ENCODE data around the gene SSH2.

The SSH2 gene

DNA sequence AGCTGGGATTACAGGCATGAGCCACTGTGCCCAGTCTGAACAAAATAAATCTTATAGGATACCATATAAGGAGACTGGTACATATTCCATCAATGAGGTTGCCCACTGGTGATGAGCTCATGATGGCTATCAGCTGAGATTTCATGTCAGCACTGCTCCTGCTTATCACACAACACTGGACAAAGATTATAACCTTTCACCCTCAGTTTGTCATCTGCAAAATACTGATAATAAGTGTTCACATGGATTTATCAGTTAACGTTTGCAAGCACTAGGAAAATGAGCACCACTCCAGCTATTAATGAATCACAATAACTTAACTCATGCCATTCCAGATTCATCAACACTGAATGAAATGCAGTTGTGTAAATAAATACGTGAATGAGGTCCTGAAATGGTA is 83.7 kb downstream of the SSH2 start:
- Histone ChIP-seq H3K4me1 (ENCODE audit: control insufficient read depth, insufficient read depth, low read length) (peaks cover 6% of the 10 kb centered on the region), H3K4me3 (ENCODE audit: low read depth, low read length) (no peak overlapping the region), H3K27me3 (ENCODE audit: control insufficient read depth, insufficient read depth, low read length) (no peaks in the 10 kb centered on the region), H3K9me3 (ENCODE audit: control insufficient read depth, insufficient read depth, low read length) (no peaks in the 10 kb centered on the region), H3K36me3 (ENCODE audit: control insufficient read depth, insufficient read depth, low read length) (no peaks in the 10 kb centered on the region), H3K9ac (ENCODE audit: low read depth, low read length) (no peak overlapping the region)

DNA sequence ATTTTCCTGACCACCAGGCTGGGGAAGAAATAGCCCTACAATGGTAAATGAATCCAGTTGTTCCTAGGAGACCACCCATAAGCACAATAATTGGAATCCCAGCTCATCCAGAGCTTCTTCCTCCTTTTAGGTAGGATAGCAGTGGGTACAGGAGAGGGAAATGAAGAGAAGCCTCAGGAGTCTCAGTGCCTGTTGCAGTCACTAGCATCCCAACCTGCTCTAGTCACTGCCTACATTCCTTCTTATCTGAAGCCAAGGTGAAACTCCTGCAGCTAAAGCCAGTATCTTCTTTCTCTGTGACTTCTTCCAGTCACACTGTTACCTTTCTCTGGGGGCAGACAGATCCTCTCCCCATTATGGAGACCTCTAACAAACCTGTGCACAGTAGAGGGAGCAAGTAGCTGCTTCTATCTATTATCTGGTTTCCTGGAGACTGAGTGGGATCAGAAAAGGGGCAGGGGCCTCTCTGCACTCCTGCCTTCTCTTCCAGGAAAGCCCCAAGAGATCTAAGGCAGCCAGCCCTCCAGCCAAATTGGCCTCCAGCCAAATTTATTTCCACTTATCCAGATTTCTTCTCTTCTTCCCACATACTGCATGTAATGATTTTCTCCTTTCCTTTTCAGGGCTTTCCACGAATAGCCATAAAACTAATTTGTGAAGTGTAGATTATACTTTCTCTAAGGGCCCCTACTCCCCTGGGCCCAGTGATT is 85.5 kb downstream of the SSH2 start:
- H3K9ac ChIP-seq (ENCODE audit: low read depth, low read length): no peak overlapping the region
- no peaks in the 10 kb centered on the region for H3K36me3 ChIP-seq (ENCODE audit: control insufficient read depth, insufficient read depth, low read length)

DNA sequence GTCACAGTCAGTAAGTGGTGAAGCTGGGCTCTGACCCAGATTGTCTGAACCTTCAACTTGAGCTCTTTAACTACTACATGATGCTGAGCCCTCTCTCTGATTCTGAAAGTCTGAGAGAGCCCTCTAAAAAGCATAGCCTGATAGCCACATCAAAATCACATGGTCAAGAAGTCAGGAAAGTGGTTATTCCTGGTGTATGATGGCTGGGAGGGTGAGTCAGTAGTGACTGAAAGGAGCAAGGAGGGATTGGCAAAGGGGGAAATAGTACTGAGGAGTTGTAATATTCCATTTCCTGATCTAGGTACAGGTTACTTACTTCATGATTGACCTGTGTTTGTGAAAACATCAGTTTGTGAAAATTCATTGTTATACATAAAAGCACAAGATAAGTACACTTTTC is 89.1 kb downstream of the SSH2 start:
- H3K9ac ChIP-seq (ENCODE audit: low read depth, low read length): no peak overlapping the region
- H3K36me3 ChIP-seq (ENCODE audit: control insufficient read depth, insufficient read depth, low read length): no peaks in the 10 kb centered on the region
- no peak overlapping the region for H3K4me3 ChIP-seq (ENCODE audit: low read depth, low read length)
- no peaks in the 10 kb centered on the region for H3K9me3 ChIP-seq (ENCODE audit: control insufficient read depth, insufficient read depth, low read length)
- H3K4me1 ChIP-seq (ENCODE audit: control insufficient read depth, insufficient read depth, low read length): peaks cover 6% of the 10 kb centered on the region
- no peaks in the 10 kb centered on the region for H3K27me3 ChIP-seq (ENCODE audit: control insufficient read depth, insufficient read depth, low read length)

More for the DNA sequence above, 85.5 kb downstream of the SSH2 start:
- H3K27me3 ChIP-seq (ENCODE audit: control insufficient read depth, insufficient read depth, low read length): no peaks in the 10 kb centered on the region
- peaks cover 6% of the 10 kb centered on the region for H3K4me1 ChIP-seq (ENCODE audit: control insufficient read depth, insufficient read depth, low read length)
- no peak overlapping the region for H3K4me3 ChIP-seq (ENCODE audit: low read depth, low read length)
- H3K9me3 ChIP-seq (ENCODE audit: control insufficient read depth, insufficient read depth, low read length): no peaks in the 10 kb centered on the region

DNA sequence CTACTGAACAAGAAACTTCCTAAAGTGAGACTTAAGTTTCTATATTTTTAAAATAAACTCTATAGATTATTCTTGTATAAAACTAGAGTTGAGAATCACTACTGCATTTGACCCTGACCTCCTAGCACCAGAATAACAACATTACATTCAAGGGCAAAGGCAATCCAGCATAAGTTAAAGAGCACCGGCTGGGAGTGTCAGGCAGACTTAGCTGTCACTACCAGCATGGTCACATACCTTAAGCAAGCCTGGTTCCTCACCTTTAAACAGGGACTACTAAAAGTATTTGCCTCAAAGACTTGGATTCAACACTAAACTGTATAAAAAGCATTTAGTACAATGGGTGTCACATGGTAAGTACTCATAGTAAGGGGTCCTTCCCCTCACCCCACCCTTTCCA is 90.4 kb downstream of the SSH2 start:
- no peak overlapping the region for H3K4me3 ChIP-seq (ENCODE audit: low read depth, low read length)
- H3K36me3 ChIP-seq (ENCODE audit: control insufficient read depth, insufficient read depth, low read length): no peaks in the 10 kb centered on the region
- peaks cover 5% of the 10 kb centered on the region for H3K4me1 ChIP-seq (ENCODE audit: control insufficient read depth, insufficient read depth, low read length)
- H3K9me3 ChIP-seq (ENCODE audit: control insufficient read depth, insufficient read depth, low read length): no peaks in the 10 kb centered on the region
- no peak overlapping the region for H3K9ac ChIP-seq (ENCODE audit: low read depth, low read length)
- no peaks in the 10 kb centered on the region for H3K27me3 ChIP-seq (ENCODE audit: control insufficient read depth, insufficient read depth, low read length)

DNA sequence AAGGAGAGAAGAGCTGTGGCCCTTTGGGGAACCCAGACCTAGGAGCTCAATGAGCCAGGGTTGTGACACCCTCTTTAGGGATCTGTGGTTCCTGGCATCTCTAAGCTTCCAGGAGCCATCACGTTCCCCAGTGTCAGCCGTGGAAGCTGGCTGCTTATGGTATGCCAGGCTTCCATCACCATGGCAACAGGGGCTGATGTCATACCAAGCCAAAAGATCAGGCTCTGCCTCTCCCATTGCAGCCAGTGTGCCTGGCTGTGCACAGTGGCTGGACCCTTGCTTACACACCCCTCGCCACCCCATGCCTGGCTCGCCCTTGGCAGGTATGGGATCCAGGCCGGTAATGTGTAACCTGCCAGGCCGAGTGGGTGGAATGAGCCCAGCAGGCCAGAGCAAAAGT is 91.1 kb downstream of the SSH2 start:
- no peak overlapping the region for H3K9ac ChIP-seq (ENCODE audit: low read depth, low read length)
- H3K36me3 ChIP-seq (ENCODE audit: control insufficient read depth, insufficient read depth, low read length): no peaks in the 10 kb centered on the region
- no peak overlapping the region for H3K4me3 ChIP-seq (ENCODE audit: low read depth, low read length)
- peaks cover 3% of the 10 kb centered on the region for H3K4me1 ChIP-seq (ENCODE audit: control insufficient read depth, insufficient read depth, low read length)
- no peaks in the 10 kb centered on the region for H3K27me3 ChIP-seq (ENCODE audit: control insufficient read depth, insufficient read depth, low read length)
- H3K9me3 ChIP-seq (ENCODE audit: control insufficient read depth, insufficient read depth, low read length): no peaks in the 10 kb centered on the region

DNA sequence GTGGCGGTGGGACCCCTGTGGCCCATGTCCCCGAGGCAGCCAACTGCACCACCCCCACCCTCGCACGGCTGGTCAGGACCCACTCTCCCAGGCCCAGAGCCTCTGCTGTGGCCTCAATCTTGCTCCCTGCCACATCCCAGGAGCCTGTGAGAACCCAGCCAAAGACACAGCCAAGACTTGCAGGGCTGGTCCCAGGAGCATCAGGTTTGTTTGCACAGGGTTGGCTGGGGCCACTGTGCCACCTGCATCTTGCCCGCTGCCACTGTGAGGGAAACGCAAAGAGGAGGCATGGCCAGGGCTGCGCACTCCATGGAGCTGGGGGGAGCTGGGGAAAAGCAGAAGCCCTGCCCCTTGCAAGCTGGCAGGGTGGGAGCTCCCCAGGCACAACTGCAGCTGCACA is 92.5 kb downstream of the SSH2 start:
- peaks cover 3% of the 10 kb centered on the region for H3K4me1 ChIP-seq (ENCODE audit: control insufficient read depth, insufficient read depth, low read length)
- no peaks in the 10 kb centered on the region for H3K27me3 ChIP-seq (ENCODE audit: control insufficient read depth, insufficient read depth, low read length)
- no peak overlapping the region for H3K9ac ChIP-seq (ENCODE audit: low read depth, low read length)
- no peak overlapping the region for H3K4me3 ChIP-seq (ENCODE audit: low read depth, low read length)
- H3K9me3 ChIP-seq (ENCODE audit: control insufficient read depth, insufficient read depth, low read length): no peaks in the 10 kb centered on the region
- no peaks in the 10 kb centered on the region for H3K36me3 ChIP-seq (ENCODE audit: control insufficient read depth, insufficient read depth, low read length)

DNA sequence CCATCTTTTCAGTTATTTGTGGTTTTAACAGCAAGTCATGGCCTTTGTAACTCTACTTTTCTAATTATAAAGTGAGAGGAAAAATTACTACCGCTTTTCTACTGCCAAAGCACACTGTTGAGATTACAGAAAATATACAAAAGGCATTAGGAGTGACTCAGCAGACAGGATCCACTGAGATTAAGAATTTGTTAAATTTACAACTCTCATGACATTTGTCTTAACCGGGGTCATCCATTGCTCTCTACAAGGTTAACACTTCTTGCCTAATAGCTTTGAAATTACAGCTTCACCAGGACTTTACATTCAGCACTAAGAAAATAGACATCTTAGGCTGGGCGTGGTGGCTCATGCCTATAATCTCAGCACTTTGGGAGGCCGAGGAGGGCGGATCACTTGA is 93.4 kb downstream of the SSH2 start:
- H3K9me3 ChIP-seq (ENCODE audit: control insufficient read depth, insufficient read depth, low read length): no peaks in the 10 kb centered on the region
- H3K27me3 ChIP-seq (ENCODE audit: control insufficient read depth, insufficient read depth, low read length): no peaks in the 10 kb centered on the region
- H3K36me3 ChIP-seq (ENCODE audit: control insufficient read depth, insufficient read depth, low read length): no peaks in the 10 kb centered on the region
- H3K9ac ChIP-seq (ENCODE audit: low read depth, low read length): no peak overlapping the region
- H3K4me3 ChIP-seq (ENCODE audit: low read depth, low read length): no peak overlapping the region
- H3K4me1 ChIP-seq (ENCODE audit: control insufficient read depth, insufficient read depth, low read length): peaks cover 3% of the 10 kb centered on the region

DNA sequence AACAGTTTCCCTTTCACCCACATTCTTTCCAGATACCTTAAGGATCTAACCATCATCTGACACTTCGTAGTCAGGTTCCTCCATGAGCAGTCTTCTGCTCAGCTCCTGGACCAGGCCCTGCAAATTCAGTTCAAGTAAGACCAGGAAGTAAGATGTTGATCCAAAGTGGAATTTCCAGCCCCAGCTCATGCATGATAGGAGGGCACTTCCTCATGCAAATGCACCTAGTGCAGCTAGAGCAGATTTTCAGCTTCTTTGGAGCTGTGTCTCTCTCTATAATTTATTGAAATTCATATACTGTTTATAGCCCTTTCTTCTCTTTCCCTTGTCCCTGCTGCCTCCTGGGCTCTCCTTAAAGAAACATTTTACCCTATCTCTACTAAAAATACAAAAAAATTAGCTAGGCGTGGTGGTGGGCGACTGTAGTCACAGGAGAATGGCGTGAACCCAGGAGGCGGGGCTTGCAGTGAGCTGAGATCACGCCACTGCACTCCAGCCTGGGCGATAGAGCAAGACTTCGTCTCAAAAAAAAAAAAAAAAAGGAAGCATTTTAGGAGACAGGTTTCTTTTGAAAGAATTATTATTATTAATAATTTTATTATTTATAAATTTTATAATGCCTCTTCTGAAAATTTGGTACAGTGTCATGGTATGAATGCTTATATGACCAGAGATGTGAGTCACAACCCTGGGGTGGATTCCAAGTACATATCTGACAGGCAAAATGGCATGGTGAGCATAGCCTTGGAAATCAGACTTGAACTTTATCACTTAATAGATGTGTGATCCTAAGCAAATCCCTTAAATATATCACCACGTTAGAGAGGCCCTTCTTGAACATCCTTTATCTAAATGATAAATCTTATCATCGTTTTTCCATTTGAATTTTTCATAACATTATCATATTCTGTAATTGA is 94.3 kb downstream of the SSH2 start:
- no peaks in the 10 kb centered on the region for H3K36me3 ChIP-seq (ENCODE audit: control insufficient read depth, insufficient read depth, low read length)
- H3K9me3 ChIP-seq (ENCODE audit: control insufficient read depth, insufficient read depth, low read length): no peaks in the 10 kb centered on the region
- no peak overlapping the region for H3K9ac ChIP-seq (ENCODE audit: low read depth, low read length)
- peaks cover 3% of the 10 kb centered on the region for H3K4me1 ChIP-seq (ENCODE audit: control insufficient read depth, insufficient read depth, low read length)
- no peak overlapping the region for H3K4me3 ChIP-seq (ENCODE audit: low read depth, low read length)
- H3K27me3 ChIP-seq (ENCODE audit: control insufficient read depth, insufficient read depth, low read length): no peaks in the 10 kb centered on the region

DNA sequence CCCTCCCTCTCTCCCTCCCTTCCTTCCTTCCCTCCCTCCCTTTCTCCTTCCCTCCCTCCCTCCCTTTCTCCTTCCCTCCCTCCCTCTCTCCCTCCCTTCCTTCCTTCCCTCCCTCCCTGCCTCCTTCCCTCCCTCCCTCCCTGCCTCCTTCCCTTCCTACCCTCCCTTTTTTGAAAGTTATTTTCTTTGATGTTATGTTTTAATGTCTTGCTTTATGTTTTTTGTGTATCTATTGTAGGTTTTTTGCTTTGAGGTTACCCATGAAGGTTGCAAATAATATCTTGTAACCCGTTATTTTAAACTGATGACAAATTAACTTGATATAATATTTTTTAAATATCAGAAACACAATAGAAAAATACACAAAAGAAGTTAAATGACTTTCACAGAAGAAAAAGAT is 96.2 kb downstream of the SSH2 start:
- Histone ChIP-seq H3K4me1 (ENCODE audit: control insufficient read depth, insufficient read depth, low read length) (peaks cover 3% of the 10 kb centered on the region), H3K27me3 (ENCODE audit: control insufficient read depth, insufficient read depth, low read length) (no peaks in the 10 kb centered on the region), H3K9ac (ENCODE audit: low read depth, low read length) (no peak overlapping the region), H3K36me3 (ENCODE audit: control insufficient read depth, insufficient read depth, low read length) (no peaks in the 10 kb centered on the region), H3K4me3 (ENCODE audit: low read depth, low read length) (no peak overlapping the region), H3K9me3 (ENCODE audit: control insufficient read depth, insufficient read depth, low read length) (no peaks in the 10 kb centered on the region)

DNA sequence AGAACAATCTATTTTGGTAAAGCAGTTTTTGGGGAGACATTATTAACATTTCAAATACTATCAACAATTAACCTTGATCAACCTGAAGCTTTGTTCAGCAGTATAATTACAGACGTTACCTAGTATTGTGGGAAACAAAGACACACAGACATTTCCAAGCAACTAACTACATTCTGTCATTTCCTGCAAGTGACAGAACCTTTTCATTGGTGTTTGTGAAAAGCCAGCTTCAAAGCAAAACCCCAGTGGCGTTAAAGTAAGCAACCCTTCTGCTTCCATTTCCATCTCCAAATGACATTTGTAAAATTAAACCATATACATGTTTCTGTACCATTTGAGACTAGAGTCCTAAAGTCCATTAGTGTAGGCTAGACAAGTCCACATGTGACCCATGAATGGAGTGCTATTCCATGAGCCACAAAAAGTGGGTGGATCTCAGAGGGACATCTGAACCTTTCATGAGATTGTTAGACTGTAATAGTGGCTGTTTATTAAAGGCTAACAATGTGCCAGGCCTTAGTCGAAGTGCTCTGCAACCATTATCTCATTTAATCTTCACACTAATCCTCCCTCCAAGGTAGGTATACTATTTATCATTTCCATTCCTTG is 101.2 kb downstream of the SSH2 start:
- no peaks in the 10 kb centered on the region for H3K36me3 ChIP-seq (ENCODE audit: control insufficient read depth, insufficient read depth, low read length)
- H3K4me1 ChIP-seq (ENCODE audit: control insufficient read depth, insufficient read depth, low read length): peaks cover 3% of the 10 kb centered on the region
- H3K9me3 ChIP-seq (ENCODE audit: control insufficient read depth, insufficient read depth, low read length): no peaks in the 10 kb centered on the region
- H3K4me3 ChIP-seq (ENCODE audit: low read depth, low read length): no peak overlapping the region
- H3K27me3 ChIP-seq (ENCODE audit: control insufficient read depth, insufficient read depth, low read length): no peaks in the 10 kb centered on the region
- no peak overlapping the region for H3K9ac ChIP-seq (ENCODE audit: low read depth, low read length)

DNA sequence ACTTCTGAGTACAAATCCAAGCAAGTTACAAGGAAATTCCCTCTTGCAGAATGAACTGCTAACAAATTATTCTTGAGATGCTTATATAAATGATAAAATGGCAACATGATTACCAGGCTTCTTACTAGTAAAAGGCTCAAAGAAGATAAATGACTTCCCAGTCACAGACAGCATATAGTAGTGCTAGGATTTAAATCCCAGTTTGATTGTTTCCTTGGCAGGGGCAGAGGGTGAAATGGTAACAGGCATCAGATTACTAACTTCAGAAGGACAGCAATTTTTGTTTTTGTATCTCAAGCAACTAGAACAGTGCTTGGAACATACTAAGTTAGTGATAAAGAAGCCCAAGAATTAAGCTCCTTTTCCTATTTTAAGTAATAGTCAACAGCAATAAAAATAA is 102.8 kb downstream of the SSH2 start:
- Histone ChIP-seq H3K9ac (ENCODE audit: low read depth, low read length) (no peak overlapping the region), H3K36me3 (ENCODE audit: control insufficient read depth, insufficient read depth, low read length) (no peaks in the 10 kb centered on the region), H3K27me3 (ENCODE audit: control insufficient read depth, insufficient read depth, low read length) (no peaks in the 10 kb centered on the region), H3K4me1 (ENCODE audit: control insufficient read depth, insufficient read depth, low read length) (peaks cover 3% of the 10 kb centered on the region), H3K9me3 (ENCODE audit: control insufficient read depth, insufficient read depth, low read length) (no peaks in the 10 kb centered on the region), H3K4me3 (ENCODE audit: low read depth, low read length) (no peak overlapping the region)

All from iPS-15b (cell line).